Thyroid gland (tissue), 4 donors: ENCODE results near the gene EIF4G2. TPM values are rescaled to one million over a fixed set of nuclear protein-coding genes. Genes with fewer than 3 reads are reported as not detected.

ENCODE experiments used
- DNase-seq, 2 donors: peaks; one replicate each; pipeline ENCODE4 v3.0.0-alpha.2; 2019
- H3K27ac ChIP-seq, 3 donors: fragments of 200-600 bp; sonication (generic); 1 replicate in 2 of 3; 2 replicates in 1 of 3; pipeline ENCODE4 v1.5.1; 2016 to 2019; ENCODE audit warnings: mild to moderate bottlenecking in 1 of 3, moderate library complexity in 1 of 3
- H3K27me3 ChIP-seq: fragments of 200-600 bp; sonication (generic); one replicate; pipeline ENCODE4 v1.5.1; 2019
- H3K36me3 ChIP-seq, 2 donors: fragments of 200-600 bp; sonication (generic); one replicate each; pipeline ENCODE4 v1.5.1; 2016 to 2019
- H3K4me1 ChIP-seq, 2 donors: fragments of 200-600 bp; sonication (generic); one replicate each; pipeline ENCODE4 v1.5.1; 2017 to 2019
- H3K4me3 ChIP-seq, 3 donors: fragments of 200-600 bp; sonication (generic); replicated peaks in 1 of 3; 1 replicate in 2 of 3; 2 replicates in 1 of 3; pipeline ENCODE4 v1.5.1; 2016; ENCODE audit warnings: mild to moderate bottlenecking in 1 of 3
- H3K9me3 ChIP-seq: fragments of 200-600 bp; sonication (generic); one replicate; pipeline ENCODE4 v1.5.1; 2017
- CTCF ChIP-seq, 6 experiments: fragments of 200-600 bp in 3 of 6; fragments of 450-650 bp in 3 of 6; sonication (generic) in 3 of 6; IDR thresholded peaks; one replicate each; pipeline ENCODE4 v1.5.1; 2016 to 2019; ENCODE audit warnings: antibody characterized with exemption in 6 of 6, mild to moderate bottlenecking in 2 of 6, inconsistent platforms in 1 of 6, moderate library complexity in 1 of 6
- POLR2A ChIP-seq, 2 donors: fragments of 450-650 bp; IDR thresholded peaks; one replicate each; pipeline ENCODE4 v1.6.1; 2017; ENCODE audit warnings: antibody characterized with exemption in 2 of 2, mild to moderate bottlenecking in 2 of 2, moderate library complexity in 1 of 2
- whole genome bisulfite sequencing, 2 donors: methylation state at CpG; one replicate each; pipeline ENCODE4 v1.1.5; 2017; 5-methylcytosine and 5-hydroxymethylcytosine counted together
- intact Hi-C: fragments of 100-400 bp; cut with DNase I; formaldehyde crosslinking; loops from one replicate; pipeline ENCODE4 v1.15.1; 2023
- total RNA-seq, 4 donors: library from RNA; depleted of rRNA; stranded (reverse); fragments of >200 nt; gene quantifications; one replicate each; pipeline ENCODE4 v1.2.3, GENCODE V29; 2016

EIF4G2 gene
- total RNA-seq, 4 donors from 2014 or later, result 501 to 609 (median 578) TPM

DNA sequence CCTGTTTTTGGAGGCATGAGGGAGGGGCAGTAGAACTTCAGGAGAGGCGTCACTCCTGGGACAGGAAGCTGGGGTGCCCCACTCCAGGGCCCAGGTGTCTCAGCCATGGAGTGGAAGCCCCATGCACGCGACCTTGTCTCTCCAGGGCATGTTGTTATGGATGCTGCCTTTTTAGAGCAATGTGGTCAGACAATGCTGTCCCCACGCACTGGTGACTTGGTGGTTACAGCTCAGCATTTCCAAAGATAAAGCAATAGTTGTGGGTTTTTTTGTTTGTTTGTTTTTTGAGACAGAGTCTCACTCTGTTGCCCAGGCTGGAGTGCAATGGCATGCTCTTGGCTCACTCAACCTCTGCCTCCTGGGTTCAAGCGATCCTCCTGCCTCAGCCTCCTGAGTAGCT, 22.3 kb downstream of the EIF4G2 start:
- no peaks in the 10 kb centered on the region for H3K27me3 ChIP-seq
- H3K9me3 ChIP-seq, result no peaks in the 10 kb centered on the region
- intact Hi-C loops, result no loop called here
- H3K4me1 ChIP-seq, result peaks cover 0 to 8% of the 10 kb centered on the region in 2 donors
- DNase-seq, result no peak
- 92 to 94% methylated on average over 5 of the region's 5 CpGs for WGBS, 2 donors
- H3K36me3 ChIP-seq, result no peaks in the 10 kb centered on the region
- TF ChIP-seq POLR2A (IDR thresholded peaks at IDR 0.05) (no peak), CTCF (IDR thresholded peaks at IDR 0.05) (no peak)
- H3K27ac ChIP-seq, result no peak overlapping the region
- H3K4me3 ChIP-seq, result no peak overlapping the region

GRCh38 chr11:10785146-10785474, 23.6 kb downstream of the EIF4G2 start:
- no peak for TF ChIP-seq CTCF (IDR thresholded peaks at IDR 0.05)
- WGBS, 2 donors, result 83 to 89% methylated on average over 4 of the region's 4 CpGs
- Histone ChIP-seq H3K9me3 (no peaks in the 10 kb centered on the region), H3K36me3 (no peaks in the 10 kb centered on the region), H3K4me1 (peaks cover 0 to 8% of the 10 kb centered on the region in 2 donors), H3K27ac (no peak overlapping the region), H3K4me3 (no peak overlapping the region), H3K27me3 (no peaks in the 10 kb centered on the region)
- DNase-seq, result no peak
- intact Hi-C loops, result no loop called here

DNA sequence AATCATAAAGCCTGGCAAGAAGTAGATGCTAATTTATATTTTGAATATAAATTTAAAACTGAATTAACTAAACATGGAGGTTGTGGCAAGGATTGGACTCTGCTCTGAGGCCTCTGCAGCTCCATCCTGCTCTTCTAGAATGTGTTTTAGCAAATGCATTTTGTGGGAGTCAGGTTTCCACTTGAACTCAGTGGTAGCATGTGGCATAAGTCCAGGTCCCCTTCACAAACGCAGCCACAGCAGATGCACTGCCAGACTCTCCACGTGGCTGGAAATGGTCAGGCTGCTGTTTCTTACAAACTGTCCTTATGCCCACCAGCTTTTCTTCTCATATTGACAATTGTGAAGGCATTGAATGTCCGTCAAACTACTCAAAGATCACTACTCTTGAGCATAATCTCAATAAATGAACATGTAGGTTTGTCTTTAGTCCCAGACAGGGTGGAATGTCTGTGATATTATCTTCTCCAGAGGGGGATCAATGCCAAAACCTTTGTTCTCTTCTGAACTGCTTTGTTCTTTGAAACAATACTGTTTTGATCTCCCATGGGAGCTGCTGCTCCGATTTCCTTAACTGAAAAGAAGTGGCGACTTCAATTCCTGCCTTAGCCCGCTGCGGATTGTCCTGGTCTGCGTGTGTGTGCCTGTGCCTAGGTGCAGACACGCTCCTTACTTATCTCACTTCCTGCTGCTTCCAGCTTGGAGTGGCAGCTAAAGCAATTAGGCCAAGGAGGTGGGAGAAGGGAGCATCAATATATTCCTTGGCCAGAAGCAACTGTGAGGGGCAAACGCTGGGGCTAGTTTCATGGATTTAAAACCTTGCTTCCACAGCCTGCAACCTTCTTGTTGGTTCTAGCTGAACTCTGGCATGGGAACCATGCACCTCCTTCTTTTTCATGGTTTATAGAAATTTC, 24.2 kb downstream of the EIF4G2 start:
- Histone ChIP-seq H3K36me3 (no peaks in the 10 kb centered on the region), H3K4me1 (peaks cover 0 to 8% of the 10 kb centered on the region in 2 donors), H3K27ac (no peak overlapping the region), H3K4me3 (no peak overlapping the region), H3K27me3 (no peaks in the 10 kb centered on the region), H3K9me3 (no peaks in the 10 kb centered on the region)
- peak; percentile 77 to 78 for DNase-seq
- WGBS, 2 donors, result 55 to 72% methylated on average over 10 of the region's 10 CpGs
- intact Hi-C loops, result no loop called here
- TF ChIP-seq POLR2A (IDR thresholded peaks at IDR 0.05) (no peak), CTCF (IDR thresholded peaks at IDR 0.05) (no peak)

- intact Hi-C loops, result no loop called here
These were observed 28.7 kb downstream of the EIF4G2 start for GRCh38 chr11:10780040-10780439.

More at GRCh38 chr11:10780040-10780439, 28.7 kb downstream of the EIF4G2 start:
- Histone ChIP-seq H3K9me3 (no peaks in the 10 kb centered on the region), H3K36me3 (peaks cover 17 to 22% of the 10 kb centered on the region in 2 donors), H3K4me1 (peaks cover 0 to 8% of the 10 kb centered on the region in 2 donors), H3K4me3 (no peak overlapping the region), H3K27me3 (no peaks in the 10 kb centered on the region), H3K27ac (no peak overlapping the region)
- 94% methylated on average over 2 of the region's 2 CpGs for WGBS, 2 donors
- DNase-seq, result no peak
- TF ChIP-seq CTCF (IDR thresholded peaks at IDR 0.05) (no peak), POLR2A (IDR thresholded peaks at IDR 0.05) (no peak)
